ENCODE results near the gene ZNF627. TPM values are rescaled to one million over a fixed set of nuclear protein-coding genes. Genes with fewer than 3 reads are reported as not detected.

Gene ZNF627
- total and polyA plus RNA-seq, 12 donors = 3.8 to 16.6 (median 10.3) TPM

DNA sequence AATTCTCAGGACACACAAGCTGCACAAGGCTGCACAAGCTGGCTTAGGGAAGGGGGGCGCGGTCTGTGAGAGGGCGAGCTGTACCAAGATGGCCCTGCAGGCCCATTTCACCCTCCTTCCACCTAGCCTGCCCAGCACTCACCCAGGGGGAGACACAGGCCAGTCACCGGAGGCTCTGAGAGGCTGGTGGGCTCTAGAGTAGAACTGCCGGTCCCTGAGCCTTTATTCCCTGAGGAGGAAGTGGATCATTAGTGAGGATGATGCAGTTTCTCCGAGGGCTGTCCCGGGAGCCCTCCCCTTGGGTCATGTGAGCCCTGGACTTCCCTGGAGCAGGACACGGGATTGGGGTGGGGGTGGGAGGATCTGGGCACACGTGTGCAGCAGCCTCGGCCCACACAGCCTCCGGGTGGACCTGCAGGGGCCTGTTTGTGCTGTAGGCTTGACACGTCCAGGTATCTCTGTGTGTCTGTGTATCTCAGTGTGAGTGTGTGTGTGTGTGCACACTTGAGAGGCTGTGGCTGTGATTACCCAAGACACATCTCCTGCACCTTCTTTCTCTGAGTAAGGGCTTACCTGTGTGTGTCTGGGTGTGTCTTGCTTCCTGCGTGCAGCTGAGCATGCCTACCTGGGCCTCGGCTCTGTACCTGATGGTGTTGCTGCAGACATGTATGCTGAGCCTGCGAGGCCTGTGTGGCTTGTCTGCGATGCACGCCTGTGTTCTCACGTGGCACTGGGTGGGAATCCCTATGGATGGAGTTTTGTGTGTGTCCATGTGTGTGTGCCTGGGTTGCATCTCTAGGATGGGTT is 19.6 kb upstream of the ZNF627 start, which contains the start of gene ACP5:
Gene ACP5 (minus strand): TSS at position 195 of the 807 bp plus-strand sequence. CDS start 328 bp downstream, outside the sequence.
- H3K27me3 ChIP-seq = peaks cover 7% of the 10 kb centered on the region
- TF ChIP-seq, protein P1, sequence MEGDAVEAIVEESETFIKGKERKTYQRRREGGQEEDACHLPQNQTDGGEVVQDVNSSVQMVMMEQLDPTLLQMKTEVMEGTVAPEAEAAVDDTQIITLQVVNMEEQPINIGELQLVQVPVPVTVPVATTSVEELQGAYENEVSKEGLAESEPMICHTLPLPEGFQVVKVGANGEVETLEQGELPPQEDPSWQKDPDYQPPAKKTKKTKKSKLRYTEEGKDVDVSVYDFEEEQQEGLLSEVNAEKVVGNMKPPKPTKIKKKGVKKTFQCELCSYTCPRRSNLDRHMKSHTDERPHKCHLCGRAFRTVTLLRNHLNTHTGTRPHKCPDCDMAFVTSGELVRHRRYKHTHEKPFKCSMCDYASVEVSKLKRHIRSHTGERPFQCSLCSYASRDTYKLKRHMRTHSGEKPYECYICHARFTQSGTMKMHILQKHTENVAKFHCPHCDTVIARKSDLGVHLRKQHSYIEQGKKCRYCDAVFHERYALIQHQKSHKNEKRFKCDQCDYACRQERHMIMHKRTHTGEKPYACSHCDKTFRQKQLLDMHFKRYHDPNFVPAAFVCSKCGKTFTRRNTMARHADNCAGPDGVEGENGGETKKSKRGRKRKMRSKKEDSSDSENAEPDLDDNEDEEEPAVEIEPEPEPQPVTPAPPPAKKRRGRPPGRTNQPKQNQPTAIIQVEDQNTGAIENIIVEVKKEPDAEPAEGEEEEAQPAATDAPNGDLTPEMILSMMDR (IDR thresholded peaks at IDR 0.05) = no peak
- TF ChIP-seq POLR2A (IDR thresholded peaks at IDR 0.05) = no peak
- DNase-seq = no peak
- no peaks in the 10 kb centered on the region for H3K36me3 ChIP-seq (replicated peaks in 1 of 2)
- H3K9me3 ChIP-seq (replicated peaks in 1 of 3) = no peaks in the 10 kb centered on the region
- 48 to 74% (median 67%) methylated on average over 10 to 18 of the region's 18 CpGs for WGBS, 4 donors
- intact Hi-C loops (cut with DNase I) = no loop called here
- no peak within 1 kb of the TSS for H3K27ac ChIP-seq
- H3K4me1 ChIP-seq (replicated peaks in 1 of 2) = peaks cover 0 to 5% of the 10 kb centered on the region in 2 donors
- peak within 1 kb of the TSS in 1 of 4 donors; percentile 39 for H3K4me3 ChIP-seq

DNA sequence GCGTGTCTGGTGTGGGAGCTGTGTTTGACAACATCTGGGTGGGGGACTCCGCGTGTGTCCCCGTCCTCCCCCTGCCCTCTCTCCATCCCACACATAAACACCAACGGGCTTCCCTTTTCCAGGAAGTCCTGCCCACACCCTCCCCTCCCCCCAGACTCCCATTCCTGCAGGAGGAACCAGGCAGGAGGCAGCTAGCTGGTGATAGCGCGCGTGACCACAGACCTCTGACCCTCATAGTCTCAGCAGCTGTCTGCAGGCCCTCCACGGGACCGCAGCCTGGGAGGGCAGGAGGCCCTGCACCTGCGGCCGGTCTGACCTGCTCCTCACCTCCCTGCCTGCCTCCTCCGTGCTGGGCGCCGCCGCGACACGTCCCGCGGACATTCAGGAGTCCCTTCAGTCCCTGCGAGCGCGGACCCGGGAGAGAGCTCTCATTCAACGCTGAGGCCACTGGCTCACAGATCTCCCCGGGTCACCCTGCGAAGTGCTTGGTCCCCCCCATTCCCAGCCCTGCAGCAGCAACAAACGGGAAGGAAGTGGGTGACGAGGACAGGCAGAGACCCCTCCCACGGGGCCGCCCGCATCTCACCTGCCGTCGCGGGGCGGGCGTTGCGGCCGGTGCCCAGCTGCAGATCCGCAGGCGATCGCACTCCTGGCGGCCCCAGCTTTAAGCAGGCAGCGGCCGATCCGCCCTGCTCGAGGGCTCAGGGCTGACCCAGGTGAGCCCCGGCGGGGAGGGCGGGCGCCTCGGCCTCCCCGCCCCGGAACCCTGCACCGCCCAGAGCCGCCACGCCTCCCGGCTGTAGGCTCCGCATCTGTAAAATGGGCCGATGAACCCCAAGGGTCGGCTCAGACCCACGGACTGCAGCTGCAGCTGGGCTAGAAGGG is 18.8 kb upstream of the ZNF627 start:
- peaks cover 0 to 5% of the 10 kb centered on the region in 2 donors for H3K4me1 ChIP-seq (replicated peaks in 1 of 2)
- TF ChIP-seq, protein P1 (IDR thresholded peaks at IDR 0.05) = no peak
- TF ChIP-seq POLR2A (IDR thresholded peaks at IDR 0.05) = no peak
- peaks cover 7% of the 10 kb centered on the region for H3K27me3 ChIP-seq
- WGBS, 4 donors = 22 to 67% (median 28%) methylated on average over 3 to 62 of the region's 62 CpGs
- no peaks in the 10 kb centered on the region for H3K9me3 ChIP-seq (replicated peaks in 1 of 3)
- peak overlapping the region in 1 of 4 donors; percentile 39 for H3K4me3 ChIP-seq
- intact Hi-C loops (cut with DNase I) = no loop called here
- H3K36me3 ChIP-seq (replicated peaks in 1 of 2) = no peaks in the 10 kb centered on the region
- DNase-seq = peak in 4 of 7 donors; percentile 43 to 61 (median 46)
- H3K27ac ChIP-seq = no peak overlapping the region

DNA sequence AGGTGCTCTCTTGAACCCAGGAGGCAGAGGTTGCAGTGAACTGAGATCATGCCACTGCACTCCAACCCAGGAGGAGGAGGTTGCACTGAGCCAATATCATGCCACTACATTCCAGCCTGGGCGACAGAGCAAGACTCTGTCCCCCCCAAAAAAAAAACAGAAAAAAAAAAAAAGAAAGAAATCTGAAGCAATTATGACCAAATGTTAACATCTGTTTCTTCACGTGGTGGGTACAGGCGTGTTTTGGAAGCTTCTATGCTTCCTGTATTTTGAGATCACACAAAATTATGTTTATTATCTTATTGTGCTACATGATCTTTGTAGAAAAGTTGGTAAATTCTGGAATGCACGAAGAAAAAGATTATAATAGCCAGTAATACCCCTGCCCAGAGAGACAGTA is 17.2 kb upstream of the ZNF627 start:
- no peak for DNase-seq
- intact Hi-C loops (cut with DNase I) = no loop called here
- no peak overlapping the region for H3K27ac ChIP-seq
- H3K36me3 ChIP-seq (replicated peaks in 1 of 2) = no peaks in the 10 kb centered on the region
- H3K4me1 ChIP-seq (replicated peaks in 1 of 2) = peaks cover 0 to 5% of the 10 kb centered on the region in 2 donors
- no peaks in the 10 kb centered on the region for H3K9me3 ChIP-seq (replicated peaks in 1 of 3)
- 64 to 76% (median 68%) methylated on average over 4 of the region's 4 CpGs for WGBS, 4 donors
- no peak overlapping the region for H3K4me3 ChIP-seq
- peaks cover 7% of the 10 kb centered on the region for H3K27me3 ChIP-seq
- TF ChIP-seq, protein P1 (IDR thresholded peaks at IDR 0.05) = no peak
- no peak for TF ChIP-seq POLR2A (IDR thresholded peaks at IDR 0.05)

DNA sequence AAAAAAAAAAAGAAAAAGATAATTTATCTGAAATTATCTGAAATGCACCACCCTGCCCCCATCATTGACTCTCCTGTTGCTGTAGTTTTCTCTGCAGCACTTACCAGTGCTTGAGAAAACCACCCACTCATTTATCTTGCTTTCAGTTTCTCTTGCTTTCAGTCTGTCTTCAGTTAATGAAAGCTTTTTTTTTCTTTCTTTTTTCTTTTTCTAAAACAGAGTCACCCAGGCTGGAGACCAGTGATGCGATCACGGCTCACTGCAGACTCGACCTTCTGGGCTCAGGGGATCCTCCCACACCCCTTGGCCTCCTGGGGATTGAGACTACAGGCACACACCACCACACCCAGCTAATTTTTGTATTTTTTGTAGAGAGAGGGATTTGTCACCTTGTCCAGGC is 15.5 kb upstream of the ZNF627 start:
- intact Hi-C loops (cut with DNase I) = no loop called here
- H3K36me3 ChIP-seq (replicated peaks in 1 of 2) = no peaks in the 10 kb centered on the region
- H3K27me3 ChIP-seq = peaks cover 7% of the 10 kb centered on the region
- no peak for DNase-seq
- WGBS, 4 donors = 17 to 49% (median 36%) methylated on average over 3 of the region's 3 CpGs
- no peak overlapping the region for H3K4me3 ChIP-seq
- peaks cover 0 to 5% of the 10 kb centered on the region in 2 donors for H3K4me1 ChIP-seq (replicated peaks in 1 of 2)
- TF ChIP-seq POLR2A (IDR thresholded peaks at IDR 0.05) = no peak
- TF ChIP-seq, protein P1 (IDR thresholded peaks at IDR 0.05) = no peak
- H3K27ac ChIP-seq = no peak overlapping the region
- no peaks in the 10 kb centered on the region for H3K9me3 ChIP-seq (replicated peaks in 1 of 3)
